Neural progenitor cell (in vitro differentiated cells): Measurements from ENCODE around the gene ARL15. TPM values are rescaled to one million over a fixed set of nuclear protein-coding genes. Genes with fewer than 3 reads are reported as not detected.

Source experiments
- DNase-seq: peaks from one replicate; pipeline ENCODE4 v3.0.0-alpha.2; 2016; ENCODE audit warnings: low spot score
- H2AFZ ChIP-seq: fragments of 200-600 bp; sonication (generic); replicated peaks from 2 replicates; pipeline ENCODE4 v1.6.1; 2016; ENCODE audit warnings: antibody characterized with exemption
- H3F3A ChIP-seq: fragments of 200-600 bp; sonication (generic); 2 replicates; pipeline ENCODE4 v1.6.1; 2016; ENCODE audit warnings: antibody characterized with exemption, low read depth
- H3K27ac ChIP-seq: fragments of 200-600 bp; sonication (generic); 2 replicates; pipeline ENCODE4 v1.5.1; 2016; ENCODE audit warnings: mild to moderate bottlenecking
- H3K27me3 ChIP-seq: fragments of 200-600 bp; sonication (generic); 2 replicates; pipeline ENCODE4 v1.6.1; 2016; ENCODE audit warnings: mild to moderate bottlenecking, moderate library complexity
- H3K36me3 ChIP-seq: fragments of 200-600 bp; sonication (generic); 2 replicates; pipeline ENCODE4 v1.5.1; 2016
- H3K4me1 ChIP-seq: fragments of 200-600 bp; sonication (generic); 2 replicates; pipeline ENCODE4 v1.6.1; 2016; ENCODE audit warnings: mixed run types
- H3K4me2 ChIP-seq: fragments of 200-600 bp; sonication (generic); 2 replicates; pipeline ENCODE4 v1.6.1; 2016
- H3K4me3 ChIP-seq: fragments of 200-600 bp; sonication (generic); 2 replicates; pipeline ENCODE4 v1.5.1; 2016
- H3K79me2 ChIP-seq: fragments of 200-600 bp; sonication (generic); 2 replicates; pipeline ENCODE4 v1.6.1; 2016; ENCODE audit warnings: low read depth
- H3K9ac ChIP-seq: fragments of 200-600 bp; sonication (generic); 2 replicates; pipeline ENCODE4 v1.6.1; 2016
- H3K9me3 ChIP-seq: fragments of 200-600 bp; sonication (generic); 2 replicates; pipeline ENCODE4 v1.5.1; 2016; ENCODE audit warnings: low read depth
- H4K20me1 ChIP-seq: fragments of 200-600 bp; sonication (generic); 2 replicates; pipeline ENCODE4 v1.6.1; 2016; ENCODE audit warnings: low read depth
- H3K27ac Mint-ChIP-seq: 3 replicates; pipeline ENCODE4 v1.8.0; 2021; ENCODE audit warnings: mixed read lengths
- H3K27me3 Mint-ChIP-seq: 2 replicates; pipeline ENCODE4 v1.8.0; 2022; ENCODE audit warnings: low read depth, mild to moderate bottlenecking, inconsistent platforms, moderate library complexity, mixed read lengths; ENCODE audit not compliant: insufficient read depth
- H3K36me3 Mint-ChIP-seq: 3 replicates; pipeline ENCODE4 v1.8.0; 2021; ENCODE audit warnings: mixed read lengths
- H3K4me1 Mint-ChIP-seq: 3 replicates; pipeline ENCODE4 v1.8.0; 2021; ENCODE audit warnings: mixed read lengths
- H3K4me3 Mint-ChIP-seq: 3 replicates; pipeline ENCODE4 v1.8.0; 2021; ENCODE audit warnings: mild to moderate bottlenecking, moderate library complexity, mixed read lengths
- H3K9me3 Mint-ChIP-seq: 3 replicates; pipeline ENCODE4 v1.8.0; 2020; ENCODE audit warnings: mixed read lengths
- CTCF ChIP-seq: fragments of 200-600 bp; sonication (generic); IDR thresholded peaks from 2 replicates; pipeline ENCODE4 v1.5.1; 2017; ENCODE audit warnings: antibody characterized with exemption, mild to moderate bottlenecking
- EZH2 ChIP-seq: fragments of 200-600 bp; sonication (generic); IDR thresholded peaks from 2 replicates; pipeline ENCODE4 v1.6.1; 2017; ENCODE audit warnings: antibody characterized with exemption, mild to moderate bottlenecking, moderate library complexity
- EZH2phosphoT487 ChIP-seq: fragments of 200-600 bp; sonication (generic); IDR thresholded peaks from 2 replicates; pipeline ENCODE4 v1.6.1; 2017; ENCODE audit warnings: antibody characterized with exemption
- total RNA-seq: library from RNA; depleted of rRNA; stranded (reverse); fragments of >200 nt; gene quantifications from 2 replicates; pipeline ENCODE4 v1.2.3, GENCODE V29; 2015; ENCODE audit warnings: low replicate concordance

Gene ARL15
- total RNA-seq, 1 donor from 2014 or later: 39.1 TPM

GRCh38 chr5:54148067-54148845 lies 162.1 kb downstream of the ARL15 start:
- Histone ChIP-seq H3K27me3 (no peaks in the 10 kb centered on the region), H3K4me3 (no peak overlapping the region), H3K36me3 (no peaks in the 10 kb centered on the region), H3K79me2 (no peaks in the 10 kb centered on the region), H3F3A (no peaks in the 10 kb centered on the region), H2AFZ (no peak overlapping the region), H4K20me1 (no peaks in the 10 kb centered on the region), H3K9ac (no peak overlapping the region), H3K4me2 (no peak overlapping the region), H3K4me1 (peaks cover 6% of the 10 kb centered on the region), H3K27ac (no peak overlapping the region), H3K9me3 (no peaks in the 10 kb centered on the region)
- H3K27me3 Mint-ChIP-seq: no peaks in the 10 kb centered on the region
- no peak overlapping the region for H3K27ac Mint-ChIP-seq
- H3K36me3 Mint-ChIP-seq: no peaks in the 10 kb centered on the region
- no peak for DNase-seq
- peaks cover 13% of the 10 kb centered on the region for H3K4me1 Mint-ChIP-seq
- H3K9me3 Mint-ChIP-seq: peaks cover 4% of the 10 kb centered on the region
- TF ChIP-seq CTCF (peak; percentile 22), EZH2phosphoT487 (no peak), EZH2 (no peak)
- no peak overlapping the region for H3K4me3 Mint-ChIP-seq

- H3K36me3 ChIP-seq: no peaks in the 10 kb centered on the region
- DNase-seq: no peak
- H3F3A ChIP-seq: no peaks in the 10 kb centered on the region
- no peak overlapping the region for H3K4me3 ChIP-seq
- no peaks in the 10 kb centered on the region for H4K20me1 ChIP-seq
- Mint-ChIP-seq H3K4me1 (peaks cover 13% of the 10 kb centered on the region), H3K27ac (no peak overlapping the region), H3K9me3 (peaks cover 4% of the 10 kb centered on the region), H3K27me3 (no peaks in the 10 kb centered on the region), H3K36me3 (no peaks in the 10 kb centered on the region), H3K4me3 (no peak overlapping the region)
- no peak overlapping the region for H3K4me2 ChIP-seq
- no peaks in the 10 kb centered on the region for H3K27me3 ChIP-seq
- H3K4me1 ChIP-seq: peaks cover 6% of the 10 kb centered on the region
- no peak overlapping the region for H3K27ac ChIP-seq
- H3K9ac ChIP-seq: no peak overlapping the region
- no peak overlapping the region for H2AFZ ChIP-seq
- H3K79me2 ChIP-seq: no peaks in the 10 kb centered on the region
- no peak for TF ChIP-seq EZH2phosphoT487
- no peak for TF ChIP-seq EZH2
- no peak for TF ChIP-seq CTCF
- no peaks in the 10 kb centered on the region for H3K9me3 ChIP-seq
These were observed 163.5 kb downstream of the ARL15 start for GRCh38 chr5:54146916-54147315.

GRCh38 chr5:54146390-54146789 lies 164.0 kb downstream of the ARL15 start:
- no peaks in the 10 kb centered on the region for H3K27me3 ChIP-seq
- no peak overlapping the region for H3K27ac Mint-ChIP-seq
- no peak overlapping the region for H3K4me3 ChIP-seq
- no peak overlapping the region for H3K4me3 Mint-ChIP-seq
- no peaks in the 10 kb centered on the region for H3K36me3 Mint-ChIP-seq
- H3K27ac ChIP-seq: no peak overlapping the region
- H3K36me3 ChIP-seq: no peaks in the 10 kb centered on the region
- DNase-seq: no peak
- no peaks in the 10 kb centered on the region for H3K79me2 ChIP-seq
- no peak overlapping the region for H3K4me2 ChIP-seq
- H3K27me3 Mint-ChIP-seq: no peaks in the 10 kb centered on the region
- H2AFZ ChIP-seq: no peak overlapping the region
- no peaks in the 10 kb centered on the region for H4K20me1 ChIP-seq
- peaks cover 6% of the 10 kb centered on the region for H3K4me1 ChIP-seq
- peaks cover 13% of the 10 kb centered on the region for H3K4me1 Mint-ChIP-seq
- no peaks in the 10 kb centered on the region for H3F3A ChIP-seq
- H3K9me3 Mint-ChIP-seq: peaks cover 4% of the 10 kb centered on the region
- H3K9ac ChIP-seq: no peak overlapping the region
- no peak for TF ChIP-seq CTCF
- H3K9me3 ChIP-seq: no peaks in the 10 kb centered on the region
